Kidney tubule cell (primary cell): ENCODE measurements around the gene SLC17A9.

ENCODE experiments used
- DNase-seq: peaks from one replicate; pipeline ENCODE4 v3.0.0-alpha.2; 2018; ENCODE audit warnings: low spot score

The SLC17A9 gene

GRCh38 chr20:62969179-62969760 lies 16.8 kb downstream of the SLC17A9 start:
- no peak for DNase-seq

GRCh38 chr20:62969939-62970306 lies 17.4 kb downstream of the SLC17A9 start:
- DNase-seq: no peak

- DNase-seq: no peak
These were observed 18.1 kb downstream of the SLC17A9 start for GRCh38 chr20:62970307-62971210.

- DNase-seq: no peak
These were observed 18.9 kb downstream of the SLC17A9 start for GRCh38 chr20:62971211-62971949.

- DNase-seq: peak; percentile 80
These were observed 19.7 kb downstream of the SLC17A9 start for GRCh38 chr20:62971950-62972844.

GRCh38 chr20:62972845-62973745 lies 20.6 kb downstream of the SLC17A9 start:
- no peak for DNase-seq

- no peak for DNase-seq
These were observed 22.8 kb downstream of the SLC17A9 start for GRCh38 chr20:62975251-62975760.

GRCh38 chr20:62975812-62976508 lies 23.5 kb downstream of the SLC17A9 start:
- no peak for DNase-seq

- no peak for DNase-seq
These were observed 24.4 kb downstream of the SLC17A9 start for GRCh38 chr20:62976886-62977285.

GRCh38 chr20:62977613-62978560 lies 25.4 kb downstream of the SLC17A9 start:
- no peak for DNase-seq

- no peak for DNase-seq
These were observed 26.0 kb downstream of the SLC17A9 start for GRCh38 chr20:62978561-62978943.

GRCh38 chr20:62979310-62979709 lies 26.8 kb downstream of the SLC17A9 start:
- no peak for DNase-seq

- no peak for DNase-seq
These were observed 27.4 kb downstream of the SLC17A9 start for GRCh38 chr20:62979876-62980373.

GRCh38 chr20:62980380-62980960 lies 28.0 kb downstream of the SLC17A9 start:
- no peak for DNase-seq

- no peak for DNase-seq
These were observed 28.5 kb downstream of the SLC17A9 start for GRCh38 chr20:62980970-62981369.

- DNase-seq: no peak
These were observed 29.9 kb downstream of the SLC17A9 start for GRCh38 chr20:62982124-62983075.

GRCh38 chr20:62983210-62983609 lies 30.7 kb downstream of the SLC17A9 start:
- DNase-seq: no peak
